H9 (cell line): ENCODE results near the gene SVOP. TPM values are rescaled to one million over a fixed set of nuclear protein-coding genes. Genes with fewer than 3 reads are reported as not detected.

Source experiments
- DNase-seq: peaks from one replicate; pipeline ENCODE4 v3.0.0-alpha.2; 2017
- H2AFZ ChIP-seq: one replicate; pipeline ENCODE4 v1.6.1; 2013; ENCODE audit warnings: mild to moderate bottlenecking, low read length, control low read depth, moderate library complexity
- H2AK5ac ChIP-seq: 2 replicates; pipeline ENCODE4 v1.6.1; 2013; ENCODE audit warnings: low read length, control low read depth, mixed read lengths; ENCODE audit not compliant: insufficient read length
- H2BK120ac ChIP-seq: one replicate; pipeline ENCODE4 v1.6.1; 2013; ENCODE audit warnings: low read depth, mild to moderate bottlenecking, low read length, control low read depth, inconsistent platforms; ENCODE audit not compliant: poor library complexity, severe bottlenecking
- H2BK12ac ChIP-seq: 2 replicates; pipeline ENCODE4 v1.6.1; 2013; ENCODE audit warnings: low read length, control low read depth, mixed read lengths, low read depth; ENCODE audit not compliant: insufficient read length
- H2BK15ac ChIP-seq: 2 replicates; pipeline ENCODE4 v1.6.1; 2013; ENCODE audit warnings: low read depth, low read length, control low read depth
- H2BK20ac ChIP-seq: one replicate; pipeline ENCODE4 v1.6.1; 2013; ENCODE audit warnings: low read depth, mild to moderate bottlenecking, low read length, control low read depth, inconsistent platforms; ENCODE audit not compliant: poor library complexity, severe bottlenecking
- H2BK5ac ChIP-seq: 2 replicates; pipeline ENCODE4 v1.6.1; 2013; ENCODE audit warnings: low read length, control low read depth, mixed read lengths; ENCODE audit not compliant: insufficient read length
- H3K14ac ChIP-seq: 2 replicates; pipeline ENCODE4 v1.6.1; 2013; ENCODE audit warnings: low read length, control low read depth; ENCODE audit not compliant: insufficient read depth
- H3K18ac ChIP-seq: 2 replicates; pipeline ENCODE4 v1.6.1; 2013; ENCODE audit warnings: low read depth, mild to moderate bottlenecking, mixed read lengths, low read length, control low read depth; ENCODE audit not compliant: insufficient read length
- H3K23ac ChIP-seq: 2 replicates; pipeline ENCODE4 v1.6.1; 2013; ENCODE audit warnings: low read length, control low read depth, mixed read lengths, low read depth; ENCODE audit not compliant: insufficient read length
- H3K23me2 ChIP-seq: 2 replicates; pipeline ENCODE4 v1.6.1; 2013; ENCODE audit warnings: low read depth, mild to moderate bottlenecking, mixed read lengths, low read length, control low read depth; ENCODE audit not compliant: insufficient read length, poor library complexity, severe bottlenecking
- H3K27ac ChIP-seq: 2 replicates; pipeline ENCODE4 v1.5.1; 2013; ENCODE audit warnings: low read length, control low read depth, mixed read lengths, low read depth; ENCODE audit not compliant: insufficient read length
- H3K27me3 ChIP-seq: 2 replicates; pipeline ENCODE4 v1.6.1; 2013; ENCODE audit warnings: low read length, control low read depth, inconsistent platforms; ENCODE audit not compliant: insufficient read depth
- H3K4ac ChIP-seq: 2 replicates; pipeline ENCODE4 v1.6.1; 2013; ENCODE audit warnings: low read depth, mild to moderate bottlenecking, control low read depth, inconsistent platforms, low read length, moderate library complexity
- H3K4me1 ChIP-seq: 2 replicates; pipeline ENCODE4 v1.6.1; 2013; ENCODE audit warnings: low read length, control low read depth, inconsistent platforms; ENCODE audit not compliant: insufficient read depth
- H3K4me2 ChIP-seq: 2 replicates; pipeline ENCODE4 v1.6.1; 2013; ENCODE audit warnings: low read length, control low read depth, mixed read lengths; ENCODE audit not compliant: insufficient read length, insufficient read depth
- H3K56ac ChIP-seq: 2 replicates; pipeline ENCODE4 v1.6.1; 2013; ENCODE audit warnings: low read depth, mild to moderate bottlenecking, mixed read lengths, low read length, control low read depth; ENCODE audit not compliant: insufficient read length
- H3K79me1 ChIP-seq: 2 replicates; pipeline ENCODE4 v1.6.1; 2013; ENCODE audit warnings: low read depth, mild to moderate bottlenecking, moderate library complexity, low read length, control low read depth, inconsistent platforms; ENCODE audit not compliant: insufficient read depth, poor library complexity, severe bottlenecking
- H3K79me2 ChIP-seq: 2 replicates; pipeline ENCODE4 v1.6.1; 2013; ENCODE audit warnings: low read length, control low read depth, inconsistent platforms; ENCODE audit not compliant: insufficient read depth
- H3K9ac ChIP-seq: 2 replicates; pipeline ENCODE4 v1.6.1; 2013; ENCODE audit warnings: low read length, control low read depth, mixed read lengths; ENCODE audit not compliant: insufficient read length; ENCODE audit errors: extremely low read depth
- H3K9me3 ChIP-seq: one replicate; pipeline ENCODE4 v1.6.1; 2013; ENCODE audit warnings: low read depth, low read length, inconsistent platforms; ENCODE audit not compliant: control insufficient read depth
- H3T11ph ChIP-seq: one replicate; pipeline ENCODE4 v1.6.1; 2013; ENCODE audit warnings: mild to moderate bottlenecking, low read length, control low read depth, inconsistent platforms
- H4K20me1 ChIP-seq: one replicate; pipeline ENCODE4 v1.6.1; 2013; ENCODE audit not compliant: control insufficient read depth, insufficient read length, insufficient read depth
- H4K5ac ChIP-seq: 2 replicates; pipeline ENCODE4 v1.6.1; 2013; ENCODE audit warnings: low read depth, mild to moderate bottlenecking, mixed read lengths, low read length, control low read depth; ENCODE audit not compliant: insufficient read length
- H4K8ac ChIP-seq: replicated peaks from 2 replicates; pipeline ENCODE4 v1.6.1; 2013; ENCODE audit warnings: low read length, control low read depth, mixed read lengths, low read depth; ENCODE audit not compliant: insufficient read length
- H4K91ac ChIP-seq: 2 replicates; pipeline ENCODE4 v1.6.1; 2013; ENCODE audit warnings: low read depth, mild to moderate bottlenecking, moderate library complexity, mixed read lengths, low read length, control low read depth; ENCODE audit not compliant: insufficient read length
- H3K27ac Mint-ChIP-seq, 3 experiments: 2 replicates in 2 of 3; 3 replicates in 1 of 3; pipeline ENCODE4 v1.8.0; 2020 to 2021; ENCODE audit warnings: mixed read lengths in 3 of 3, mild to moderate bottlenecking in 1 of 3, moderate library complexity in 1 of 3
- H3K27me3 Mint-ChIP-seq: 2 replicates; pipeline ENCODE4 v1.8.0; 2021; ENCODE audit warnings: low read depth, mild to moderate bottlenecking, moderate library complexity, mixed read lengths
- H3K36me3 Mint-ChIP-seq, 3 experiments: 2 replicates in 2 of 3; 3 replicates in 1 of 3; pipeline ENCODE4 v1.8.0; 2020 to 2021; ENCODE audit warnings: low read depth in 3 of 3, mixed read lengths in 3 of 3; ENCODE audit not compliant: insufficient read depth in 1 of 3
- H3K4me1 Mint-ChIP-seq, 2 experiments: 2 replicates each; pipeline ENCODE4 v1.8.0; 2020; ENCODE audit warnings: mixed read lengths in 2 of 2
- H3K4me3 Mint-ChIP-seq, 2 experiments: 2 replicates in 1 of 2; 3 replicates in 1 of 2; pipeline ENCODE4 v1.8.0; 2020 to 2021; ENCODE audit warnings: mild to moderate bottlenecking in 2 of 2, mixed read lengths in 2 of 2, moderate library complexity in 1 of 2
- H3K9me3 Mint-ChIP-seq, 2 experiments: 2 replicates in 1 of 2; 3 replicates in 1 of 2; pipeline ENCODE4 v1.8.0; 2020; ENCODE audit warnings: mild to moderate bottlenecking in 2 of 2, mixed read lengths in 2 of 2, moderate library complexity in 1 of 2
- CTCF ChIP-seq: fragments of 200-600 bp; sonication (generic); conservative IDR thresholded peaks from 3 replicates; pipeline ENCODE4 v1.8.0; 2021; ENCODE audit warnings: antibody characterized with exemption, mild to moderate bottlenecking
- whole genome bisulfite sequencing: extraction: QIAGEN DNeasy Blood & Tissue Kit; methylation state at CpG from one replicate; pipeline ENCODE4 v1.1.7; 2013; ENCODE audit warnings: missing lambda C conversion rate, low lambda C conversion rate, mixed read lengths; ENCODE audit not compliant: insufficient read length; ENCODE audit errors: extremely low coverage; 5-methylcytosine and 5-hydroxymethylcytosine counted together
- total RNA-seq: library from RNA; stranded (reverse); gene quantifications from 2 replicates; pipeline ENCODE4 v1.2.1, GENCODE V29; 2021

The SVOP gene
- total RNA-seq, 1 experiment from 2014 or later, result 0.15 TPM

GRCh38 chr12:108915632-108916133, 105.2 kb downstream of the SVOP start:
- Histone ChIP-seq H3K4me1 (no peaks in the 10 kb centered on the region), H2BK120ac (no peak overlapping the region), H4K91ac (no peak overlapping the region), H3K23me2 (no peaks in the 10 kb centered on the region), H2BK20ac (no peak overlapping the region), H3K9me3 (no peaks in the 10 kb centered on the region), H2AK5ac (no peak overlapping the region), H3K79me2 (no peaks in the 10 kb centered on the region), H2BK15ac (no peak overlapping the region), H3K4me2 (no peak overlapping the region), H2BK5ac (no peak overlapping the region), H3K27ac (no peak overlapping the region), H3K18ac (no peak overlapping the region), H3K9ac (no peak overlapping the region), H3K27me3 (no peaks in the 10 kb centered on the region), H2AFZ (no peak overlapping the region), H3K56ac (no peak overlapping the region), H3K4ac (no peak overlapping the region), H3K23ac (no peak overlapping the region), H4K5ac (no peak overlapping the region), H3K79me1 (no peaks in the 10 kb centered on the region), H2BK12ac (no peak overlapping the region), H3T11ph (no peak overlapping the region), H4K20me1 (no peaks in the 10 kb centered on the region), H3K14ac (no peak overlapping the region), H4K8ac (no peak overlapping the region)
- no CpG with 5 or more reads among the region's 15 CpGs for WGBS
- DNase-seq, result no peak
- Mint-ChIP-seq H3K27me3 (peaks cover 8% of the 10 kb centered on the region), H3K36me3 (peaks cover 0 to 2% (median 0%) of the 10 kb centered on the region in 3 experiments; a peak in 2 of 7 replicates), H3K4me3 (no peak overlapping the region), H3K4me1 (peaks cover 6% of the 10 kb centered on the region in 2 experiments), H3K9me3 (peaks cover 0 to 3% of the 10 kb centered on the region in 2 experiments; a peak in 2 of 5 replicates), H3K27ac (no peak overlapping the region)
- TF ChIP-seq CTCF, result no peak
